Hematopoietic multipotent progenitor cell treated with erythropoietin and hydrocortisone succinate and interleukin-3 and kit ligand, for 15 days (in vitro differentiated cells): ENCODE data around the gene BABAM2.
"Not testable (repeated sequence)": the region's sequence is repeated elsewhere in the genome, so short reads cannot be mapped to it uniquely, and the experiment has no call there.

Experiments
- DNase-seq: peaks from one replicate; pipeline ENCODE4 v3.0.0-alpha.2; 2015; ENCODE audit warnings: low spot score

BABAM2 gene

DNA sequence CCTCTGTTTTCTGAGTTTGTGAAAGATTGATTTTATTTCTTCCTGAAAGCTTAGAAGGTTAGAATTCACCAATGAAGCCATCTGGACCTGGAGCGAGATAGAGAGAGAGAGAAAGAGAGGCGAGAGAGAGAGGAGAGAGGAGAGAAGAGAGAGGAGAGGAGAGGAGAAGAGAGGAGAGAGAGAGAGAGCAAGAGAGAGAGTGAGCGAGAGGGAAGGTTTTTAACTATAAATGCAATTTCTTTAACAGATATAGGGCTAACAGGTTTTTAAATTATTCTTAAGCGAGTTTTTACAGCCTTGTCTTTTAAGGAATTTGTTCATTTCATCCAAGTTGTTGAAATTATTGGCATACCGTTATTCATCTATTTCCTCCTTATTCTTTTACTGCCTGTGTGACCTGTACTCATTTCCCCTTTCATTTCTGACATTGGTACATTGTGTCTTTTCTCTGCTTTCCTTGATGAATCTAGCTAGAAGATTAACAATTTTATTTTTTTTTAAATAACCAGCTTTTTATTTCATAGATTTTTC is 56.1 kb downstream of the BABAM2 start:
- DNase-seq = no peak

DNA sequence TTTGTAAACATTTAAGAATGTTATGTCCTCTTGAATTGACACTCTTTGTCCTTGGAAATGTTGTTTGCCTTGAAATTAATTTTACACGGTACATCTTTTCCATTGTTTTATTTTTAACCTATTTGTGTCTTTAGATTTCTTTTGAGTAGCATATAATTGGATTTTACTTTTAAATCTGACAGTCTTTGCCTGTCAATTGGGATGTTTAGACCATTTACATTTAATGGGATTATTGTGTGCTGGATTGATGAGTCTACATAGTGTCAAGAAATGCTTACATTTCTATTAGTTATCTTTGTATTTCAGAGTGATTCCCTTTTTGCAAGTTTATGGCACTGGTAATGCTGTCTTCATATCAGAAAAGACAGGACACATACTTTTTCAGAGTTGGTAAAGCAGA is 61.5 kb downstream of the BABAM2 start:
- no peak for DNase-seq

DNA sequence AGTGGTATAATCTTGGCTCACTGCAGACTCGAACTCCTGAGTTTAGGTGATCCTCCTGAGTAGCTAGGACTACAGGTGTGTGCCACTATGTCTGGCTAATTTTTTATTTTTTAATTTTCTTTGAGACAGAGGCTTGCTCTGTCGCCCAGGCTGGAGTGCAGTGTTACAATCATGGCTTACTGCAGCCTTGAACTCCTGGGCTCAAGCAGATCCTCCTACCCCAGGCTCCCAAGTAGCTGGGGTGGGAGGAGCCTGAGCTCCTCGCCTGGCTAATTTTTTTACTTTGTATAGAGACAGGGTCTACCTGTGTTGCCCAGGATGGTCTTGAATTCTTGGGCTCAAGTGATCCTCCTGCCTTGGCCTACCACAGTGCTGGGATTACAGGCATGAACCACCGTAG is 62.5 kb downstream of the BABAM2 start:
- no peak for DNase-seq

DNA sequence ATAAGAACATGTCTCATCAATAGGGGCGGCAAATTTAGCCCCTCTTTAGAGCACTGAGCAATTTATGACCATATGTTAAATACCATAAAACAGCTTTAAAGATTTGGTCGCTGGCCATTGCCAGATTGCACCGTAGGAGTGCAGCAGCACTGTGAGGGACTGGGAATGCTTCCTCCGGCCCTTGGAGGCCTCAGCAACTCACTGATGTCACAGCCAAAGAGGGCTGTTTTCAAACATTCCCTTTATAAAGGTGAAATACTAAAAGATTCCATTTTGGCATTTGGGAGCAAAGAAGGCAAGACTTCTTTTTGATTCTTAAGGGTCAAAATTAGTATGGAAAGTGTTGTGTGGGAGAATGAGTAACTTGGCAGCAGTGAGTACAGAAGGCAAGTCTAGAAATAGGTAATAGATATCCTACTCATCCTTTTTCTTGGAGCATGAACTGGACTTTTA is 63.7 kb downstream of the BABAM2 start:
- no peak for DNase-seq

DNA sequence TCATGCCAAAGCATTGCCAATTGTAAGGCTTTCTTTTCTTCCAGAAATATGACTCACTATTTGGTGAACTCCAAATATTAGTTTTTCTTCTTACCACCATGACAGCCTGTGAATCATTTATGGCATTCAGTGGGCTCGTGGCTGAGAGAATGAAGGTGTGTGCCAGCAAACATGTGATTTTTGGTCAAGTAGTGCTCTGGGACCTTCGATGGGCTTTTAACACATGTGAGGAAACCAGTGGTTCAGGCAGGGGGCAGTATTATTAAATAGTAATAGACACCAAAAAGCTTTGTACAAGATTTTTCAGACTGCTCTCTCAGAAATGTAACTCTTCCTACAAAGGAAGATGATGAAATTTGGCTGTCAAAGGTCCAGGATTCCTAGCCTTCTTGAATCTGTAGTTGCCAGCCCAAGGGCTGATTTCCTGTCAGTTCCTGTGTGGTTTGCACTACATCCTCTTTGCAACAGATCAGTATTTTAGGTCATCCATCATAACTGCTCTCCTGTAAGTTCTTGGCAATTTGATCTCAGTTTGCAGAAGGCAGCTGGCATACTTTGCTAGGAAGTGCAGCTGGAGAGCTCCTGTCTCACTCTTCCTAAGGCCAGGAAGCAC is 64.3 kb downstream of the BABAM2 start:
- DNase-seq = no peak

DNA sequence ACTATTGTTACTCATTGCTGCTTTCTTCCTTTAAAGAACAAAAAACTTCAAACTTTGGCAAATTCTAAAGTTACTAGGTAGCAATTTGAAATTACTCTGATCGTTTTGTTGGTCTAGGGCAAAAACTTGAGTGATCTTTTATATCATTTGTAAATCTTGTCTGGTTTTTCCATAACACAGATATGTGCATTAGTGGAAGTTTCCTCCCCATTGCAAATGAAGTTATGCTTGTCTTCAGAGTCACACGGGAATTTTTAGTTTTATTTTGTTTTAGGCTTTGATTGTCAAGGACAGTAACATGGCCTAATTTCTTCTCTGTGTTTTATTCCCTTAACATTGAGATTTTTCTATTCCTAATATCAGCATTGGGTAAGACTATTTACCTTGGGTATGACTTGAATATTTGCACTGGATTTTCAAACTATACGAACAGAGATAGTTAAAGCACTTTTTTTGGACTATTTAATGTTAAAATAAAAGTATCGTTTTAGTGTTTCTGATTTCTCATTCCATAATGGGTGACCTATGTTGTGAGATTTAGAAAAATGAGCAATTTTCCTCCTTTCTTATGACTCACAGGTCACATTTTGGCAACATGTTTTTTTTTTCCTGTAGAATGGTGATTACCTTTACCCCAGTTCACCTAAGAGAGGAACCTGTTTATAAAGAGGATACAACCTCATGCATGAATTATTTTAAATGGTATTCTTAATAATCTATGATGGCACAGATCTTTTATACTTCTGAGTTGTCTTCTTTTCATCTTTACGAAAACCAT is 65.0 kb downstream of the BABAM2 start:
- DNase-seq = no peak

DNA sequence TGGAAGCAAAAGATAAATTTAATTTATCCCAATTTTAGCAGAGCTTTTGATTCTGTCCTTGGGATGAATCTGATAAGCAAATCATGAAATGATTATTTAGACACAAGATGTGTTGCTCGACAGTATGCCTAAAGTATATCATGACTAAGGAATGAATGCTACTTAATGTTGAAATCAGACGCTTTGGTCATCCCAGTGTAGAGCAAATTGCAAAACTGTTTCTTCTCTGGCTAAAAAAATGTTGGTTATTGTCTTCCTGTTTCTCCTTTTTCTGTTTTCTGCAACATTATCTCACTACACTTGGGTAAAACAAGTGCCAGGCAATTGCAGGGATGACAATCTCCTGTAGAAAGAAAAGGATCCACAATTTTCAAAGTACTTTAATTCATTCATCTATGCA is 66.4 kb downstream of the BABAM2 start:
- no peak for DNase-seq

DNA sequence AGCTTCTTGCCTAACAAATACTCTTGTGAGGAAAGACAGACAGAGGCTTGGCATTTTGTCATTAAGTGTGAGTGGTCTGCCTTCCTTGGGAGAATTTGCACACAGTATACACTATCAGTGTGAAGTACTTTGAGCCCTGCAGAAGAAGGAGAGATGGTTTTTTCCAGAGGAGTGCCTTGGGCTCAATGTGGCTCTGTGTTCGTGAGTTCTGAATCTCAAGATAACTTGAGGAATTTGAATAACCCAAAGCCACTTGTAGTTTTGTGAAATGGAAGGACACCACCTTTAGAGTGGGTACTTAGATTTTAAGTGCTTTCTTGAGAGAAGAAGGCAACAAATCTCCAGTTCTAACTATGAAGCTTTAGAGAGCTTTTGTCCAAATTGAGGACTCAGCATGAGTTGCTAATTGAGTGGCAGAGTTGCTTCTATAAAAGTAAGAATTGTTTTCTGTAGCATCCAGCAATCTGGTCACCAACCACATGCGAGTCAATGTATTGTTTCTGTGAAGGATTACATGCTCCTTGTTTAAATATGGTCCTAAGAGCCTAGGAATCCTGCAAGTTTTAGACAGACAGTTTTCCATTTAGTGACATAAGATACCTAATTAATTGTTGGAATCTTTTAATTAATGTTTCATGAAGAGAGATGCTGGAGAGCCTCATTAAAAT is 68.3 kb downstream of the BABAM2 start:
- no peak for DNase-seq

DNA sequence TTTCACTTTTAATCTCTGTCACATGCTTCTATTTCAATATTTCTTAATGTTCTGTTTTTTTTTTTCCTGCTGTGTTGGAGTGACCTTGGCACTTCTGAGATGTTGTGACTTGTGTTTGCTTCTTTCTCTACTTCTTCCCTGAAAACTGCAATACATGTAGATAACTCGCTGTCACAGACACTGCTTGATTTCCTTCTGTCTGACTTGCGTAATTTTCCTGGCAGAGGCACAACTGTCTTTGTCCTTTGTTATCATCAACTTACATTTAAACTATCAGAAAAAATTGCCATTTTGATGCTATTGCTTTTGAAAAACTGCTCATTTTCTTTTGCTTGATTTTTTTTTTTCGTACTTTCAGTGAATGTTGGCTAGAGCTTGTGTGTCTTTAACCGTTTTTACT is 69.0 kb downstream of the BABAM2 start:
- no peak for DNase-seq

DNA sequence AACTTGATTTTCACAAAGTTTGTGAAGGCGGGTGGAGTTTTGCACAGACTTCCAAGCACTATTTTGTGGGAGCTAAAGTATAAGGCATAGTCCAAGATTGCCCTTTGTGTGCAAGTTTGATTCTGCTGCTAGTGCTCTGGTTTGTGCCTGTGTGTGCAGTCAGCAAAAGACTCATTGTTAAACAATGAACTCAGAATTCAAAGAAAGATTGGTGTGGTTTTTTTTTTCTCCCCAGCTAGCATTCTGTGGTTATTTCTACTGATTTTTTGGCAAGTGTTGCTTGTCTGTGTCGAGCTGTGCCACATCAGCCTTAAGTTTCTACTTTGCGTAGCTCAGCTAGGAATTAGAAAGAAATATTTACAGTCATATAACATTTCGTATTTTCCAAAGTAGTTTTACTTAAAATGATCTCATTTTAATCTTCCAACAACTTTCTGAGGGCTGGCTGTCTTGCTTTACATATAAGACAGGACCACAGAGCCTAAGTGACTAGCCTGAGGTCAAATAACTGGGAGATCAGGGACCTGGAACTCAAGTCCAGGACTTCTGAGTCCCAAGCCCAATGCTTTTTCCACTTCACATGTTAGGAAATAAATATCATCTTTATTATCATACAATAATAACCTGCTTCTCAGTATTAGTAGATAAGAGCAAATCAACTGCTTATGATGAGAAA is 69.8 kb downstream of the BABAM2 start:
- DNase-seq = no peak

DNA sequence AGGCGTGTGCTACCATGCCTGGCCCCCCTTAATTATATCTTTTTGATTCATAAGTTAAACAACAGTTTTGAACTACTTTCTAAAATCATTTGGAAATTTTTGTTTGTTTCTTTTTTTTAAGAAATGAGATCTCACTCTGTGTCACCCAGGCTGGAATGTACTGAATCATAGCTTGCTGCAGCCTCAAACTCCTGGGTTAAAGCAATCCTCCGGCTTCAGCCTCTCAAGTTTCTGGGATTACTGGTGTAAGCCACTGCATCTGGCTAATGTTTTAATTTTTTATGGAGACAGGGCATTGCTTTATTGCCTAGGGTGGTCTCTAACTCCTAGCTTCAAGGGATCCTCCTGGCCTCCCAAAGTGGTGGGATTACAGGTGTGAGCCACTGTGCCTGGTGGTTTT is 71.5 kb downstream of the BABAM2 start:
- no peak for DNase-seq

DNA sequence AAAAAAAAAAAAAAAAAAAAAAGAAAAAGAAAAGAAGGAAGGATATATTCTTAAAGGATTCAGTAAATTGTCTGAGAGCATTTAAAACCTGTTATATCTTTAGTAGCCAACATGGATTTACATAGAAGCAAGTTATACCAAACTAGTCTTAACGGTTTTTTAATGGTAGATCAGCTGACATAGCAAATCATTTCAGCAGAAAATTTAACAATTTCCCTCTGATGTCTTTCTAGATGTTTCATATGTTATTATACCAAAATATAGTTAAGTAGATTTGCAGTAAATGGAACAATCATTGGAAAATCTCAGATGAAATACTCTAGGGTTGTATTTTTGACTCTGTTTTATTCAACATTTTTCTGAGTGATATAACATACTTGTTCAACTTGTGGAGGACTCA is 72.9 kb downstream of the BABAM2 start:
- DNase-seq = no peak

DNA sequence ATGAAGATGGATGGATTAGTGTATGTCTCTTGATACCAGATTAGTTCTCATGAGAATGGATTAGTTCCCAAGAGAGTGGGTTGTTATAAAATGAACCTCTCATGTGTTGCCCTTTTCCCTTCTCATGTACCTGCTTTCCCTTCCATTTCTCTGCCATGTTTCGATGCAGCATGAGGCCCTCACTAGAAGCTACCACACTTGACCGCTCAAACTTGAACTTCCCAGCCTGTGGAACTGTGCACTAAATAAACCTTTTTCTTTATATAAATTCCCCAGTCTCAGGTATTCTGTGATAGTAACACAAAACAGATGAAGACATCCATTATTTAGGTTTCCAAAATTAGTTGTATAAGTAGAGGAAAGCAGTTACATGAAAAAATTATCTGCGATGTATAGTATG is 73.5 kb downstream of the BABAM2 start:
- no peak for DNase-seq

DNA sequence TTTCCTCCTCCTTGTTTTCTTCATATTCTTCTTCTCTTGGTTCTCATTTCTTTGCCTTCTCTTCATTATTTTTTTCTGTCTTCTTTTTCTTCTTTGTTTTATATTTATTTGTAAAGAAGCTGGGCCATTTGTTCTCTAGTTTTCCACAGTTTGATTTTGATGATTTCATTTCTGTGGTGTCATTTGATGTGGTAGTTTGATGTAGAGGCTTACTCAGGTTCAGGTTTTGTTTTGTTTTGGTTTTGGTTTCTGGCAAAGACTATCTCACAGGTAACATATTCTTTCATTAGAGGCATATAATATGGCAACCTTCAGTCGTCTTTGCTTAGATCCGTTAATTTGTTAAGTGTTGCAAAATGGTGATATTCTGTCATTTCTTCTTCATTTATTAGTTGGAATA is 75.3 kb downstream of the BABAM2 start:
- DNase-seq = no peak

DNA sequence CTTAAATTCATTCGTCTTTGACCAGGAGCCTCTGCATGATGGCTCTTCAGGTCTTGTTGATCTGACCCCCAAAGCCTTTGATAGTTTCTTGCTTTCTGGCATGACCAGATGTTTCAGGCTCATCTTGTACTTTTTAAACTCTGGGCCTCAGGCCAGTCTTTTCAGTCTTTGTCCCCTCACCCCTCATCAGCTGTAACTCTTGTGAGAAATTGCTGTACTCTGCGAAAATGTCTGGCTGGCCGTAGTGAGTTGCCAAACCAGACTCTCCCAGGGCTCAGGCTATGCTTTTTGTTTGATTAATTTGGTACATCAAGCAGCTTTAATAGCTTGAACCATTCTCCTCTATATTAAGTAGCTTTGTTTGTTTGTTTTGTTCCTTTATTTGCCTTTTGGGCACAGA is 75.9 kb downstream of the BABAM2 start:
- no peak for DNase-seq

DNA sequence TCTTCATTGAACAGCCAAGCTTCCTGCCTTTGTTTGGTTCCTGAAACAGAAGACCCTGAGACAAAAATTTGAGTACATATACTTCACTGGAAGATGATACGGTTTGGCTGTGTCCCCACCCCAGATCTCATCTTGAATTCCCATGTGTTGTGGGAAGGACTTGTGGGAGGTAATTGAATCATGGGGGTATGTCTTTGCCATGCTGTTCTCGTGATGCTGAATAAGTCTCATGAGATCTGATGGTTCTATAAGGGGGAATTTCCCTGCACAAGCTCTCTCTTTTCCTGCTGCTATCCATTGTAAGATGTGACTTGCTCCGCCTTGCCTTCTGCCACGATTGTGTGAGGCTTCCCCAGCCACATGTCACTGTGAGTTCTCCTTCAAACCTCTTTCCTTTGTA is 76.5 kb downstream of the BABAM2 start:
- DNase-seq = no peak

DNA sequence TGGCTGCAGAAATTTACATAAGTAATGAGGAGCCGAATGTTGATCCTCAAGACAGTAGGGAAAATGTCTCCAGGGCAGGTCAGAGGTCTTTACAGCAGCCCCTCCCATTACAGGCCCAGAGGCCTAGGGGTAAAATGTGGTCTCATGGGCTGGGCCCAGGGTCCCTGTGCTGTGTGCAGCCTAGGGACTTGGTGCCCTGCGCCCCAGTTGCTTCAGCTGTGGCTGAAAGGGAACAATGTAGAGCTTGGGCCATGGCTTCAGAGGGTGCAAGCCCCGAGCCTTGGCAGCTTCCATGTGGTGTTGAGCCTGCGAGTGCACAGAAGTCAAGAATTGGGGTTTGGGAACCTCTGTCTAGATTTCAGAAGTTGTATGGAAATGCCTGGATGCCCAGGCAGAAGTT is 77.5 kb downstream of the BABAM2 start:
- DNase-seq = not testable (repeated sequence)

DNA sequence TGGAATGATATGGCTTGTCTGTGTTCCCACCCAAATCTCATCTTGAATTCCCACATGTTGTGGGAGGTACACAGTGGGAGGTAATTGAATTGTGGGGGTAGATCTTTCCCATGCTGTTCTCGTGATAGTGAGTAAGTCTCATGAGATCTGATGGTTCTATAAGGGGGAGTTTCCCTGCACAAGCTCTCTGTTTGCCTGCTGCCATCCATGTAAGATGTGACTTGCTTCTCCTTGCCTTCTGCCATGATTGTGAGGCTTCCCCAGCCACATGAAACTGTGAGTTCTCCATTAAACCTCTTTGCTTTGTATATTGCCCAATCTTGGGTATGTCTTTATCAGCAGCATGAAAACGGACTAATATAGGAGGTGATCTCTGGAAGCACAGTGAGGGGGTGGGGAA is 78.4 kb downstream of the BABAM2 start:
- DNase-seq = not testable (repeated sequence)

DNA sequence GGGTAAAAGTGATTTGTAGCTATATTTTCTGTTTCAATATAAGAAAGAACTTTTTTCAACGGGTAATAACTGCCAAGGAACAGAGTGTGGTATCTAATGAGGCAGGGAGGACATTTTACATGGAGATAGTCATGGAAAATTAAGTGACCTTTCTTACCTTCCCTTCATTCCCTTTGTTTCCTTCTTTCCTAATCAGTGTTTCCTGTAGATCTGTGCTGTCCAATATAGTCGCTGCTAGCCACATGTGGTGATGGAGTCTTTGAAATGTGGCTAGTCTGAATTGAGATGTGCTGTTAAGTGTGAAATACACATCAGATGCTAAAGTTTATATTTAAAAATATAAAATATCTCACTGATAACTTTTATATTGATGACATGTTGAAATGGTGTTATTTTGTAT is 81.8 kb downstream of the BABAM2 start:
- no peak for DNase-seq

DNA sequence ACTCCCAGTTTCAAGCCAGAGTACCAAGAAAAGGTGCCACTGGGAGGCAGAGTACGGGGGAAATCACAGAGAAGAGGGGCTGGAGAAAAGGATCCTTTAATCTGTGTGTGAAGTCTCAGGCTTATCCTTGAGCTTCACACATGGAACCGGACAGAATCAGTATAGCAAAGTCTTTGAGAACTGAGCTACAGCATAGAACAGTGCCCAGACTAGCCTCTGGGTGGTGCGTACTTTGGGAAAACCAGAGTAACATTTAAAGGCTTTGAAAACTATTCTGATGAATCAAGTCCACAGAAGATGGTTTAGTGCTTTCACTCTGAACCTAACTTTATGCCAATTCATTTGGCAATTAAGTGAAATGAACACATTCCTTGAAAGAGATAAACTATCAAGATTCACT is 83.1 kb downstream of the BABAM2 start:
- no peak for DNase-seq

DNA sequence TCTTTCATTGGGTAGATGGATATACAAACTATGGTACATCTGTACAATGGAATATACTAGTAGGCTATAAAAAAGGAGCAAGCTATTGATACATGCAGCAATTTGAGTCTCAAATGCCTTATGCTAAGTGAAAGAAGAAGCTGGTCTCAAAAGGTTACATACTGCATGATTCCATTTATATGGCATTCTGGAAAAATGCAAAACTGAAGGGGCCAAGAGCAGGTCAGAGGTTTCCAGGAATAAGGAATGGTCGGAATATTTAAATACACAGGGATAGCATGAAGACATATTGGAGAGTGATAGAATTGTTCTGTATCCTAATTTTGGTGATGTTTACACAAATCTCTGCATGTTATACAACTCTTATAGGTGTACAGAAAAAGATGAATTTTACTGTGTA is 85.8 kb downstream of the BABAM2 start:
- DNase-seq = no peak

DNA sequence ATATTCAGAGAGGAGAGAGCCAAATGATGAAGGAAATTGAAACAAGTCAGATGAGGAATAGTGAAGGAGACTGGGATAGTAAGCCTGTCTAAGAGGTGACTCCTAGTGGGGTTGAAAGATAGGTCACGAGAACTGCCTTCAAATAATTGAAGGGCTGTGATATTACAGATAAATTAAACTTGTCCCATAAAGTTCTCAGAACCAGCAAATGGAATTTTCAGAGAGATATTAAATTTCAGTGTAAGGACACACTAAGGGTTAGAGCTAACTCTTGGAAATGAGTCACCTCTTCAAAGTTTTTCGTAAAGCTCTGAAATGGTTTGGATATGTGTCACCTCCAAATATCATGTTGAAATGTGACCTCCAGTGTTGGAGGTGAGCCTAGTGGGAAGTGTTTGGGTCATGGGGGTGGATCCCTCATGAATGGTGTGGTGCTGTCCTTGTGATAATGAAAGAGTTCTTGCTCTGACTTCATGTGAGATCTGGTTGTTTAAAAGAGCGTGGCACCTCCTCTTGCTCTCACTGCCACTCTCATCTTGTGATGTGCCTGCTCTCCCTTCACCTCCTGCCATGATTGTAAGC is 87.3 kb downstream of the BABAM2 start:
- DNase-seq = no peak
